Testis (tissue), 2 donors: ENCODE data around the gene DHX34.

Experiments
- POLR2A ChIP-seq: fragments of 450-650 bp; IDR thresholded peaks from one replicate; pipeline ENCODE4 v1.6.1; 2017; ENCODE audit warnings: antibody characterized with exemption, mild to moderate bottlenecking, moderate library complexity
- TF ChIP-seq, protein P1 (sequence below), 3 experiments: fragments of 450-650 bp in 2 of 3; fragments of 200-600 bp in 1 of 3; sonication (generic) in 1 of 3; IDR thresholded peaks; one replicate each; pipeline ENCODE4 v1.5.1; 2016 to 2019; ENCODE audit warnings: antibody characterized with exemption in 3 of 3, mild to moderate bottlenecking in 2 of 3, moderate library complexity in 1 of 3

DNA sequence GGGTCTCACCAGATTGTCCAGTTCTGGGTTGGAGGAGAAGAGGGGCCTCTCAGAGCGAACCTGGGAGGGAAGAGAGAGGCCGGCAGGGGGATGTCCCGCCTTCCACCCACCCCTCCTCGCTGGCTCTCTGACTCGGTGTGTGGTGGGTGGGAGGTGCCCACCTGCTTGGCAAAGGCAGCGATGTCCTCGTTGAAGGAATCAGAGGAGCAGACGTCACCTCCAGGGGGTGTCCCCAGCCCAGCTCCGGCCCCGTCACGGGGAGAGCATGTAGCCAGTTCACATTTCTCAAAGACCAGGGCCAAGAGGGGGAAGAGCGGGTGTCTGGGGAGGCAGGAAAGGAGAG, 67.5 kb downstream of the DHX34 start:
- TF ChIP-seq, protein P1, sequence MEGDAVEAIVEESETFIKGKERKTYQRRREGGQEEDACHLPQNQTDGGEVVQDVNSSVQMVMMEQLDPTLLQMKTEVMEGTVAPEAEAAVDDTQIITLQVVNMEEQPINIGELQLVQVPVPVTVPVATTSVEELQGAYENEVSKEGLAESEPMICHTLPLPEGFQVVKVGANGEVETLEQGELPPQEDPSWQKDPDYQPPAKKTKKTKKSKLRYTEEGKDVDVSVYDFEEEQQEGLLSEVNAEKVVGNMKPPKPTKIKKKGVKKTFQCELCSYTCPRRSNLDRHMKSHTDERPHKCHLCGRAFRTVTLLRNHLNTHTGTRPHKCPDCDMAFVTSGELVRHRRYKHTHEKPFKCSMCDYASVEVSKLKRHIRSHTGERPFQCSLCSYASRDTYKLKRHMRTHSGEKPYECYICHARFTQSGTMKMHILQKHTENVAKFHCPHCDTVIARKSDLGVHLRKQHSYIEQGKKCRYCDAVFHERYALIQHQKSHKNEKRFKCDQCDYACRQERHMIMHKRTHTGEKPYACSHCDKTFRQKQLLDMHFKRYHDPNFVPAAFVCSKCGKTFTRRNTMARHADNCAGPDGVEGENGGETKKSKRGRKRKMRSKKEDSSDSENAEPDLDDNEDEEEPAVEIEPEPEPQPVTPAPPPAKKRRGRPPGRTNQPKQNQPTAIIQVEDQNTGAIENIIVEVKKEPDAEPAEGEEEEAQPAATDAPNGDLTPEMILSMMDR (IDR thresholded peaks at IDR 0.05) = no peak
- TF ChIP-seq POLR2A = no peak
